ENCODE results near the gene TGFBR1.
A peak's percentile ranks its signal among the peaks of the same experiment; 100 is the strongest.
"Not testable (repeated sequence)": the region's sequence is repeated elsewhere in the genome, so short reads cannot be mapped to it uniquely, and the experiment has no call there.

Gene TGFBR1

DNA sequence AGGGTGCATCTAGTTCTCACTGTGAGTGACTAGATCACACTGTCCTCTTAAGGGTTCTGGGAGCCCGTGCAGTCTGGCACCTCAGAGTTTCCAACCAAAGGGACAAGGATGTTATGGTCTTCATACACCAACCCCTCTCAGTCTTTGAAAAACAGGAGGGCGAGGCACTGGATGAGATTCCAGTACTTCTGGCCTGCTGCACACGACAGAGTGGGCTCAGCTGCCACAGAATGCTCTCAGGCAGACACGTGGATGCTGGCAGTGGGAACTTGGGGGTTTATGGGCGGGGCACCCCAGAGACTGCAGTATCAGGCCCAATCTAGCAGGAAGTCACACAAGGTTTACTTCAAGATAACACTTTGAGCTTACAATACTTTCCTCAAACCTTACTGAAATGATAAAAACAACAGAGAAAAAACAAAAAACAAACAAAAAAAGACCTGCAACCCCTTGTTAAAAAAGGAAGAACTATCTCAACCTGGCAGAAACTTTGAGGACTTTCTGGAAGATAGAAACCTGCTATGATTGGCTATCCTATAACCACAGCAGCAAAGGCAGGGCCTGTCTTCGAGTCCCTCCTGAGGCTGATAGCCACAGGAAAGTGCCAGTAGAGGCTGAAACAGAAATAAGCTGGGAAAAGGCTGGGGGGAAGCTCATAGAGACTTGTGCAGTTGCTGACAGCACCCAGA lies 28.3 kb upstream of the TGFBR1 start:
- DNase-seq, result peak; percentile 56

DNA sequence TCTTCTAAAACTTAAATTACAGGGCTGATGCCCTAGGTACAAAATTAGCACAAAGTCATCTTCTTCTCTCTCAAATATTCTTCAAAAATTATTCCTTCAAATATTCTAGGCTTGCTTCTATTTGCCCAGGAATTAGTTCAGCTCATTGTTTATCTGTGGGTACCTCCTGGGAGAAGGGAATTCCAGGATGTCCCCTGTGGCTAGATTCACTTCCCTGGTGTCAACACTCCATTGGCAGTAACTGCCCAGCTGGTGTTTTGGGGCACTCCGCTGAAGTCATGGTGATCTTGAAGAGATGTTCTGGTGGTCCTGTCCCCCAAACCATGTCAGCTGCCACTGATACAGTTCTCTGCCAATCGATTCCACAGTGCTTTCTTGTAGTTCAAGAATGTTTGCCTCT lies 26.2 kb upstream of the TGFBR1 start:
- no peak for DNase-seq

DNA sequence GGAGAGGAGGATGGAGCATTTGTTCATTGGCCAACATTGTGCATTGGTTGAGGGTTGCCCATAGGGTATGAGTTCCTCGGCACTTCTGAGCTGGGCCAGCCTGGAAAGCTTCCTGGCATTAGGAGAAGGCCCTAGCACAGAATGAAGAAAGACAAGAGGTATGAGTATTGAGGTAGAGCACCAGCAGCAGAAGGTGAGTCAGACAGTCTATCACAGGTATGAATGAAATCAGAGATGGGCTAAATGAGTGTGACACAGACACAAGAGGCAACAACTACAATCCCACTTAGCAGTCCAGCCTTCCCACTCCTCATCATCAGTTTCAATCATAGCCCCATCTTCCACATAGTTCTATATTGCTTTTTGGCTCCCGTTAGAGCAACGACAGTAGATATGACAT lies 25.4 kb upstream of the TGFBR1 start:
- no peak for DNase-seq

DNA sequence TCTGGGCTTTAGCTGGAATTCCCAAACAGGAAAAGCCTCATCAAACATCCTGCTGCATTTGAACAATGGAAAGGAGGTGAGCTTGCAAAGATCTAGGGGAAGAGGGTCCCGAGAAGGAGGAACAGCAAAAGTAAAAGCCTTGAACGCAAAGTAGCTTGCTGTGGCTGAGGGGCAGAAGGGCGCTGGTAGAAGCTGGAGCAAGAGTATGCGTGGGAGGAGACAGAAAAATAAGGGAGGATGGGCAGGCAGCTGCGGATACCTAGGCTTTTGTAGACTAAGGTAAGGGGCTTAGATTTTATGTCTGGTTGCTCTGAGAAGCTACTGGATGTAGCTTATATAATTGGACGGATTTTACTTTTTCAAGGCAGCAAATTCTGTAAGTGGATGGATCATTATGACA lies 21.9 kb upstream of the TGFBR1 start:
- DNase-seq, result no peak

DNA sequence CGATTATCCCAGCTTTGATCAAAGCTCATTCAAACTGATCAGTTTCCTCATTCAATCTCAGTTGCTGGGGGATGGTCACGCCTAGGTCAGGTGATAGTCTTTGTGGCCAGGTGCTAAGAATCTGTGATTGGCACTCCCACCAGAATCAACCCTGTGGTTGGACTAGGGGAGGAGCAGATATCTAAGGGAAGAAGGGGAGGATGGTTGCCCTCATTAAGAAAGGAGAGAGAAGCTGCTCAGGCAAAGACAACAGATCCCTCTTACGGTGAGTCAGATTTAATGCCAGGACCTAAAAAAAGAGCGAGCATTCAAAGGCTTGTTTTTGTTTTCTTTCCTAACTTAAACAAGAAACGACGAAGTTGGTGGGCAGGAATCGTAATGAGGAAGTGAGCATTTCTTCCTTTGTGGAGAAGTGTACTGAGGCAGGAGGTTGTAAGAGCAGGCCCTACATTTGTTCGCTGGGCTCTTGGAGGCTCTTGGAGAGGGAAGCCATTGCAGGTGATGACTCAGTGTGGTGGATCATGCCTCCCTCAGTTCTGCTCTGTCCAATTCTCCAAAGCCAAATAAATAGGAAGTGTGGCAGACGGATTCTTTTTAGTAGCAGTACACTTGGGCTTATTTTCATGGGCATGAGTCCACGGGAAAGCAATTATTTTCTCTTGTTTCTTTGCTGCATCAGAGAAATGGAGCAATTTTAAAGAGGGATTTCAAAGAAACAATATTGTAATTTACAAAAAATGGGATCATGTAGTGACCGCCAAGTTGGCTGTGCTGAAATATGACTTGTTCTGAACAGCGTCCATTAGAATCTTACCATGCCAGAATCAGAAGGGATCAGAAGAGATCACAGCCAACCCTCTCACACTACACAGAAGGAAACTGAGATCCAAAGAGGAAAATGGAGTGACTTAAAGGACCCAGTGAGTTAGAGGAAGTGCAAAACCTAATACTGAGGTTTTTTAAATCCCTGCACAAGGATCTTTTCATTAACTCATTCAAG lies 18.7 kb upstream of the TGFBR1 start:
- peak; percentile 52 for DNase-seq

DNA sequence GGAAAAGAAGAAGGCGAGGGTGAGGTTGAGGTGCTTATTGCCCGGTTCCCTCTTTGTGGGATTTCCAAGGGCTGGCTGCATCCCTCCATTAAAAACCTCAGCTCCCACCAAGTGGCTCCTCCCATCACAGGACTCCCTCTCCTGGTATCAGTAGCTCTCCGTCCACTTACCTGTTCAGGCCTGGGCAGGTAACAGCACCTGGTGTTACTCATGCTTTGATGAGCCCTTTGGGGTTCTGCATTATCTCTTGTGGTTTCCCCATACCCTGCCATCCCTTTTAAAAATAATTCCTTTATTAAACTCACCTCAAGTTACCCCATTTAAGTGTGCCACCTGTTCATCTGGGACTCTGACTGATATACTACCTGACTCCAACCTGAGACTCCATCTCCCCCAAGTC lies 17.5 kb upstream of the TGFBR1 start:
- DNase-seq, result no peak

DNA sequence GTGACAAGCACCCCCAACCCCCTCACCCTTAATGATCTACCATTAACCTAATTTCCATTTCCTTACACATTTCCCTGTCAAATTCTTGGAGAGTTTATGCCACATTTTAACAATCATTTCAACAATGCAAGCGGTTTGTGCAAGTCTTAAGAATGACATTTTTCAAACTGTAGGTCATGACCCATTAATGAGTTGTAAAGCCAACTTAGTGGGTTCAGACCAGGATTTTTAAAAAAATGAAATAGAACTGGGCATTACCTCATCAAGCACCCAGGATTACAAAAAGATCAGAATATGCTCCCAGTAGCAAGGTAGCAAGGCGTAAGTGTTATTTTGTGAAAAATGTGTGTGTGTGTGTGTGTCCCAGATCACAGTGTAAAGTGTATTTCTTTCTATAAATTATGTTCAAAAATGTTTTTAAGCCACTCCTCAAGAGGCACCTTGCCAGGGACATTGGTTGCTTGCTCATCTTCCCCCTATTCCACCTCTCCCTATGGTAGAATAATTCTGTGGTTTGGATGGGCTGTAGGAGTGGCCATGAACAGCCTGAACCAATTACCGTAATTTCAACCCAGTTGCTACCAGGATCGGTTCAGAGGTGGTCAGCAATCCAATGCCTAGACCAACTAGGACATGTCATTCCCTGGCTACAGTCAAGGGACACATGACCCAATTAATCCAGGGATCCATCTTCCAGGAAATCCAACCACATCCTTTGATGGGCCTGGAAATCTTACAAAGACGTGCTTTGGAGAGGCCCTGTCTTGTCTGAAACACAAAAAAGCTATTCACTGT lies 14.4 kb upstream of the TGFBR1 start:
- DNase-seq, result no peak

DNA sequence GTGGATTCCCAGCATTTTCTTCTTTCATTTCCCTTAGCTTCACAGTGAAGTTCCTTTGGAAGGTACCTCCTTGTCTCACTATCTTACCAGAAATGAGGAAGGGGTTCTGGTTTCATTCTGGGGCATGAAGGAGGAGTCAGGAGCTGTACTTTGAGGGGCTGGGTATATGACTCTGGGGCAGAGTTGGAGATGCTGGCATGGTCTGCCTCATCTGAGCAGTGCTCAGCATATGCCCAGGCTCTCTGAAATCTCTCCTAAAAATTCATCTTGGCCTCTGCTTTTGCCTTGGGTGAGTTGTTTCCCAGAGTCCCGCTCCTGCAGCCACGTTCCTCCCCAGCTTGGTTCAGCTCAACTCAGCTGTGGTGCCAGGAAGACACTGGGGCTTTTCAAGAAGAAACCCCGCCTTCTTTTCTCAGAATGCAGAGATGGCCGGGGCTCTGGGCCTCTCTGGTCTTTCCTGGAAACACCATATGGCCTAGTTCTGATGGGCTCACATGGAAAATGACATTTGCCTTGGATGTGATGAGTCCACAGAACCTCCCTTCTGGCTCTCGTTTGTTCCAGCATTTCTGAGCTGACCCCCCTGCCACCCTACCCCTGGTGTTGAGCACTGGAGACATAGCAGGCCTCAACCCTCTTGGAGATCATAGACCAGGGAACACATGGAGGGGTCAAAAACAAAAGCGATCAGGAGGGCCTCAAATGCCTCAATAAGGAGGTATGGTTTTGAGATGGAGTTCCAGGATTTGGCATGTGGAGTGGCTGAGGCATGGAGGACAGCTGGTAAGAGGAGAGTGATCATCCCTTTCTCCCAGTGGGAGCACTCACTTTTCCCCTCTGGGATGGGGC lies 12.0 kb upstream of the TGFBR1 start:
- peak; percentile 53 for DNase-seq

DNA sequence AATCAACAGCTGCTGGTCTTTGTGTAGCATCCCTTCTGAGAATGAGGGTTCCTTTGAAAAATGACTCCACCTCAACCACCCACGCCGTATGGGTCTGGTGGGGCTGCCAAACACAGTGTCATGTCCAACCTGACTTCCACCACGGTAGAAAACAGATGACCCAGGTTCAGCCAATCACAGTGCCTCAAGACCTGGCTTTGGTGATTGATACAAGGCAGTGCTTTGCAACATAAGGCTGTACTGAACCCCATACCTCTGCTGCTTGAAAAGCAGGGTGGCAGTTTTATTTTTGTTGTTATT lies 11.5 kb upstream of the TGFBR1 start:
- no peak for DNase-seq

DNA sequence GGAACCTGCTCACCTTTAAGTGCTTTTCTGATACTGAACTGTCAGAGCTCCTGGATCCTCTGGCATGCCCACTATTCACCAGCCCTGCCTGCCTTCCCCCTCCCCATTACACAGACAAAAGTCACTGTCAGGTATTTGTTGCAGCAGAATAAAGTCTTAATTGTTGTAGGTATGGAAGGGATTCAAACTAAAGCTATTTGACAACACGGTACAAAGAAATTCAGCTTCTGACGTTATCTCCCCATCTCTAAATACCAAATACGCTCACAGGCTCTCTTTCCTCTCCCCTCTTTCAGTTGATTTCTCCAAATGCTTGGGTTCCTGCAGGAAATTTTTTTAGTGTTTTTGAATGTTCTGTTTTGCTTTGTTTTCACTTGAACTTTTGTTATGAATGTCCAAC lies 9.3 kb upstream of the TGFBR1 start:
- DNase-seq, result no peak

DNA sequence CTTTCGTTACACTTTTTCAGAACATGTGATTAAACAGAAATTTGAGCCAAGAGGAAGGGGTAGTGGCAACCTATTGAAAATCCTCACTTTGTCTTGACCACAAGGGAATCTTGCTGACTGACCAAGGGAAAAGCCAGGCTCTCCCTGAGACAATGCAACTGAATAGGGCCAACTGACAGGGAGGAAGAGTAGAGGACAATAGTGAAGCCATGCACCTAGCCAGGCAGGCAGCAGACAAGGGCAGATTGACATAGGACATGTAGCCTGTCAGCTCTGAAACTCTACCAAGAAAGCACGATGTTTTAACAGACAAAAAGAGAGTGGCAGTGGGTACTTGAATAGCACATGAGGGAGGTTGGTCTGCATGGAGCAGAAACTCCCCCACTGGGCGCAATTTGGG lies 8.5 kb upstream of the TGFBR1 start:
- DNase-seq, result no peak

DNA sequence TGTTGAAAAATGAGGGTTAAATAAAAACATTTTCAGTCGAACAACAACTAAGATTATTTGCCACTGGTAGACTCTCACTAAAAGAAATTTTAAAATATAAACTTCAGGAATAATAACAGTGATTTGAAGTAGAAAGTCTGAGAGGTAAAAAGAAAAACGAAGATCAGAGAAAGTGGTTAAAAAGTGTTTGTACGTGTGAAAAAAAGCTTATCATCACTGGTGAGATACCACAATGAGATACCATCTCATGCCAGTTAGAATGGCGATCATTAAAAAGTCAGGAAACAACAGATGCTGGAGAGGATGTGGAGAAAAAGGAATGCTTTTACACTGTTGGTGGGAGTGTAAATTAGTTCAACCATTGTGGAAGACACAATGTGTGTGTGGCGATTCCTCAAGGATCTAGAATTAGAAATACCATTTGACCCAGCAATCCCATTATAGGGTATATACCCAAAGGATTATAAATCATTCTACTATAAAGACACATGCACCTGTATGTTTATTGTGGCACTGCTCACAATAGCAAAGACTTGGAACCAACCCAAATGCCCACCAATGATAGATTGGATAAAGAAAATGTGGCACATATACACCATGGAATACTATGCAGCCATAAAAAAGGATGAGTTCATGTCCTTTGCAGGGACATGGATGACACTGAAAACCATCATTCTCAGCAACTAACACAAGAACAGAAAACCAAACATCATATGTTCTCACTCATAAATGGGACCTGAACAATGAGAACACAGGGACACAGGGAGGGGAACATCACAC lies 4.9 kb upstream of the TGFBR1 start:
- DNase-seq, result not testable (repeated sequence)

DNA sequence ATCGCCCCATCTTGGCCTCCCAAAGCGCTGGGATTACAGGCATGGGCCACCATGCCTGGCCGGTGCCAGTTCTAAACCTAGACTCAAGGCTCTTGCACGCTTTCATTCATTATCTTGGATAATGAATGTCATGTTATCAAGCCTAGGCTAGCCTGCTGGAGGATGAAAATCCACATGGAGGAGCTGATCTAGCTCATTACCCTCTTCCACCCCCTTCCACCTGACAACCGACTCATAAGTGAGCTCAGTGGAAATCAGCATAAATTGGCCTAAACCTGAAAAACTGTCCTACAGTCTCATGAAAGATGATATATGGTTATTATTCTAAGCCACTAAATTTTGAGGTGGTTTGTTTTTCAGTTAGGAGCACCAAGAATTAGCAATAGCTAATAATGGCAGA lies 3.6 kb upstream of the TGFBR1 start:
- no peak for DNase-seq

DNA sequence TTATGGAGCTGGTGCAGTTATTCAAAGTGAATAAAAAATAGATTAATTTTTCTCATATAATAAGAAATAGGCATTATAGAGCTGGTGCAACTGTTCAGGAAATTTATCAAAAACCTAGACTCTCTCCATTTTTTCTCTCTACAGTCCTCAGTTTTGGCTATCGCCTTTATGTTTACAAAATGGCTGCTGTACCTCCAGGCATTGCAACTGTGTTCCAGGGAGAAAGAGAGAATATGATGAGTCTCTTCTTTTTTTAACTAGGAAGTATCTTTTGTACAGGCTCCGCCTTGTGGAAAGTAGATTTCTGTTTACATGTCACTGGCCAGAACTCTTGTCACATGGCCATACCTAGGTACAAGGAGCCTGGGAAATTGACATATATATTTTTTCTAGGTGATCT lies 3.1 kb upstream of the TGFBR1 start:
- no peak for DNase-seq

DNA sequence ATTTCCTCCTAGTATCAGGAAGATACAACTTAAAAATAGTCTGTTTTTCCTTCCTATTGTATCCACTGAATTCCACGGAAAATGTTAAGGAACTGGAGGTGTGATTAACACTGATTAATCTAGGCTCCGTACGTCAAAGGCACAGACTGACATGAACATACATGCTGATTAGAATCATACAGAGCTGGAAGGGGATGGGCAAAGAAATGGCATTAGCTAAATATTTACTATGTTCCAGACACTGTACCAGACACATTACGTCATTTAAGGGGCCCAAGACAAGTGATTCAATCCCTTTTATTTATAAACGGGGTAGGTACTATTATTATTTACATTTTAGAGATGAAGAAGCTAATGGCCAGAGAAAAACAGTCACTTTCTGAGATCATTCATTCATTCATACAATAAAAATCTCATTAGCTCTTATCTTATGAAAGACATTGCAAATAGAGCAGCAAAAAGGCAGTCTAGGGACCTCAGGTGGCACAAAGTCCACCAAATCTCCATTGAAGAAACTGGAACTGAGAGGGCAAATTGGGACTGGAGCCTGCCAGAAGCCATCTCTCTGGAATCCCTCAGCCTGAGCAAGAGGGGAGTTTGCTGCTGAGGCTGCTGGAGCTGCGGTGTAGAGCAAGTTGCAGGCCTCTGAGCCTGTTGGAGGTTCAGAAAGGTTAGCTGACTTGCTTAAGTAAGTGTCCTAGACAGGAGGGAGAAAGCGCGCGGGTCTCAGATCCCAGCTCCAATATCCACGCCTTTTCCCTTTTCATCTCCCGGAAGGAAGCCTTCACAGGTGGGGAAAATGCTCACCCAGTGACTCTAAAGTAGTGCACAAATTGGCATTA lies 1.6 kb upstream of the TGFBR1 start:
- no peak for DNase-seq

DNA sequence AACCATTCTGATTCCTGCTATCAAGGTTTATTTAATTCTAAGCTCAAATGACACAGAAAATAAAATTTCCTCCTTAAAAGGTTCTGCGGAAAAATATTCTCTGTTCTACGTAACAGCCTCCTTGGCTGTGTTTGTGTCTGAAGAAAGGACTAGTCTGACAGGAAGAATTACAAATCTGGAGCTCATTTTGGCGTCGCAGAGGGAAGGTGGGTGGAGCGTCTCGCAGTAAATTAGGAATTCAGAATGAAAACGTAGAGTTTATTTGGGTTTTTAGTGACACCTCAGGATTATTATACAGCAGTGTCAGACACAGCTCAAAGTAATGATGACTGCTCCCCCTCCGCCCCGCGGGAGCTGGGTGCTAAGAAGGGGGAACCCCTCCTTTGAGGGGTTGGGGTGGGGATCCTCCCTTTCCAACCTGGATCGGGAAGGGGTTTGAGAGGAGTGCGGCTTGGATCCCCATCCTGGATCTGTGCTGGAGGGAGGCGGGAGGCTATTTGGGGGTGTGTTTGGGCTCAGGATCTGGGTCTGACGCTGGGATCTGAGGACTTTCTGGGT lies 933 bp upstream of the TGFBR1 start:
- DNase-seq, result no peak

DNA sequence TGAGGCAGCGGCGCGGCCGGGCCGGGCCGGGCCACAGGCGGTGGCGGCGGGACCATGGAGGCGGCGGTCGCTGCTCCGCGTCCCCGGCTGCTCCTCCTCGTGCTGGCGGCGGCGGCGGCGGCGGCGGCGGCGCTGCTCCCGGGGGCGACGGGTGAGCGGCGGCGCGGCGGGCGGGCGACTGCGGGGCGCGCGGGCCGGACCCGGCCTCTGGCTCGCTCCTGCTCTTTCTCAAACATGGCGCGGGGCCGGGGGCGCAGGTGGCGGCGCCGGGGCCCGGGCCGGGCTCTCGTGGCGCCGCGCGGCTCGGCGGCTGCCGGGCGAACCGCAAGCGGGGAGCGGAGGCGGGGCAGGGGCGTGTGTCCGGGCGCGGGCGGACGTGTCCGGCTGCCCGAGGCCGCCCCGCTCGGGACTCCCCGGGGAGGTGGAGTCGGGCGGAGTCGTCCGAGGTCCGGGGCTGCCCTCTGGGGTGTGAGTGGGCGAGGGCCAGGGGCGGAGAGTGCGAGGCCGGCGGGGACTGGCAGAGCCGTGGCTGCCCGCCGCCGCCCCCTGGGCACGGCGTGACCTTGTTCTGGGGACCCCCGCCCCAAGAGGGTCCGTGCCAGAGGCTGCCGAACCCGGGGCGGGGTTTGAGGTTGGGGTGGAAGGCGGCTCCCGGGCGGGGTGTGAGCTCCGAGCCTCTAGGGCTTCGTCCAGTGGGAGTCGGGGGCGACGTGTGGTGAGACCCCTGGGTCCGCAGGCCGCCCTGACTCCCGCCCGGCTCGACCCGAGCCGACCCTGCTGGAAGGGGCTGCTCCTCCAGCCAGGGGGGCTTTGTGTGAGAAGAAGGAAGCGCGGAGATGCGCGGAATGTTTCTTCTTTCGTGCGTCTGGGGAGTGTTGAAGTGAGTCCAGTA lies 485 bp downstream of the TGFBR1 start:
- DNase-seq, result peak; percentile 67

DNA sequence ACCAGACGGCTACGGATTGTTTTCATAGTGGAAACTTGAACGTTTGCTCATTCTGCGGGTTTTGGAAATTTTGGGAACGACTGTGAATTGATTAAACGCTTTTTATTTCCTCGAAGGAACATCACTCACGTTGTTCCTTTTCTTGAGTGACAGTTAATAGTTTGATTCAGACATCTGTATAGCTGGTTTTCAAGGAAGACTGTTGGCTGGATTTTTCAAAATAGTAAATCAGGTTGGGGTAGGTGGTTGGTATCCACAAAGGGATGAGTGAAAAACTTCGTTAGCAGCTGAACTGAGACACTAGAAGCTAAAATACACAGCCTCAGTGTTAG lies 1.1 kb downstream of the TGFBR1 start:
- no peak for DNase-seq

DNA sequence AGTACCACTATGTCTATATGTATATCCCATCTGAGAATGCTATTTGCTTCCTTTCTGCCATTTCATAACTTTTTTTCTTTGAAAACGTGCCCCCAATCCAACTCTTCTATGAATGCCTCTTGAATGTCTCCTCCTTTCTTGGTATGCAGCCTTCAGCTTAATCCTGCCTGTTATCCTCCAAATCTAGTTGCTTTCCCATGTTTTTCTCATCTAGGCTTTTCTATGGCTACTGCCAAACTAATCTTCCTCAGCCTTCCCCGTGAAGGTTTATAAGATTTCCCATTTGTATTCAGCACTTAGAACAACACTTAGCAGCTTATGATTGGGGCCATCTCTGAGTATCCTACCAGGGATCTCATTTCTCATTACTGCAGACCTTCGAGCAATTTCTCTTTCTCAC lies 2.5 kb downstream of the TGFBR1 start:
- DNase-seq, result no peak

DNA sequence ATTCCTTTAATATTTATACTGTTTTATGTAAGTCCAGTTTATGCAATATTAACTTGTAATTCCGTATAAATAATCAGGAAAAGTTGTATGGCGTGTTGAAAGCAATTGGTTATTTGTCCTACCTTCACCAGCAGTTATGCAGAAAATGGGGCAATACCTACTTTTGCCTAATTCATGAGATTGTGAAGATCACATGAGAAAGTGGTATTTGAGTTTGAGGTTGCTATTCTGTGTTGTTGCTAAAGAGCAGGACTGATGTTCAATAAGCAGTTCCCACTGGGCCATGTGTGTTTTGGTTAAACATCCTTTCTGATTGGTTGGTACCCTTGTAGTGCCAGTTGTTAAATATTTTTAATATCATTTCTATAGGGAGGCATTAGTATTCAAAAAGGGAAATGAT lies 3.2 kb downstream of the TGFBR1 start:
- no peak for DNase-seq
